ENCODE results near the gene FMN2.

- TF ChIP-seq, protein P1, sequence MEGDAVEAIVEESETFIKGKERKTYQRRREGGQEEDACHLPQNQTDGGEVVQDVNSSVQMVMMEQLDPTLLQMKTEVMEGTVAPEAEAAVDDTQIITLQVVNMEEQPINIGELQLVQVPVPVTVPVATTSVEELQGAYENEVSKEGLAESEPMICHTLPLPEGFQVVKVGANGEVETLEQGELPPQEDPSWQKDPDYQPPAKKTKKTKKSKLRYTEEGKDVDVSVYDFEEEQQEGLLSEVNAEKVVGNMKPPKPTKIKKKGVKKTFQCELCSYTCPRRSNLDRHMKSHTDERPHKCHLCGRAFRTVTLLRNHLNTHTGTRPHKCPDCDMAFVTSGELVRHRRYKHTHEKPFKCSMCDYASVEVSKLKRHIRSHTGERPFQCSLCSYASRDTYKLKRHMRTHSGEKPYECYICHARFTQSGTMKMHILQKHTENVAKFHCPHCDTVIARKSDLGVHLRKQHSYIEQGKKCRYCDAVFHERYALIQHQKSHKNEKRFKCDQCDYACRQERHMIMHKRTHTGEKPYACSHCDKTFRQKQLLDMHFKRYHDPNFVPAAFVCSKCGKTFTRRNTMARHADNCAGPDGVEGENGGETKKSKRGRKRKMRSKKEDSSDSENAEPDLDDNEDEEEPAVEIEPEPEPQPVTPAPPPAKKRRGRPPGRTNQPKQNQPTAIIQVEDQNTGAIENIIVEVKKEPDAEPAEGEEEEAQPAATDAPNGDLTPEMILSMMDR (IDR thresholded peaks at IDR 0.05; ENCODE audit: insufficient read depth, low read length): no peak
- TF ChIP-seq POLR2AphosphoS5 (IDR thresholded peaks at IDR 0.05; ENCODE audit: low read depth) (no peak), SPI1 (IDR thresholded peaks at IDR 0.05; ENCODE audit: borderline replicate concordance, low read depth) (no peak), GABPA (IDR thresholded peaks at IDR 0.05; ENCODE audit: low read depth) (no peak)
Measured at GRCh38 chr1:240474133-240474614, 382.5 kb downstream of the FMN2 start.
